ENCODE data around the gene SYNGR2.
A peak's percentile ranks its signal among the peaks of the same experiment; 100 is the strongest.

Gene SYNGR2, protein sequence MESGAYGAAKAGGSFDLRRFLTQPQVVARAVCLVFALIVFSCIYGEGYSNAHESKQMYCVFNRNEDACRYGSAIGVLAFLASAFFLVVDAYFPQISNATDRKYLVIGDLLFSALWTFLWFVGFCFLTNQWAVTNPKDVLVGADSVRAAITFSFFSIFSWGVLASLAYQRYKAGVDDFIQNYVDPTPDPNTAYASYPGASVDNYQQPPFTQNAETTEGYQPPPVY

GRCh38 chr17:78168242-78168902, at the start of gene SYNGR2:
SYNGR2 (plus strand) TSS chr17:78168581; CDS start chr17:78168617, 36 bp downstream.
- peak; percentile 91 for DNase-seq

DNA sequence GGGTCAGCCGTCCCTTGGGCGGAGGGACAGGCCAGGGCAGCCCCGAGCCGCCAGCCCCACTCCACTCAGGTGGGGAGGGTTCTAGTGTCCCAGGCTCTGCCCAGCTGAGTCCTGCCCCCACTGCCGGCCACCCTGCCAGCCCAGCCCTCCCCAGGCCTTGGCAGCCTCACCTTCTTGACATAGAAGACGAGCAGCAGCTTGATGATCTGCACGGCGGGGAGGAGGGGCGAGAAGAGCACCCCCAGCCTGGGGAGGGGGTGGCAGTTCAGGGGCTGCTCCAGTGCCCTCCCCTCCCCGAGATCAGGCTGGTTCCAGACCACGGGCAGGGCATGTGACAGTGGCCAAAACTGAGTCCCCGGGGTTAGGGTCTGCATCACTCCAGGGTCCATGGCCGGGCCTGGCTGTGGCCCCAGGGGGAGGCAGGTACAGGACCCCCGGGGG, 49.6 kb upstream of the SYNGR2 start:
- no peak for DNase-seq

GRCh38 chr17:78120537-78120936, 47.8 kb upstream of the SYNGR2 start:
- no peak for DNase-seq

- no peak for DNase-seq
These were observed 47.2 kb upstream of the SYNGR2 start for GRCh38 chr17:78120971-78121800.

GRCh38 chr17:78121801-78122215, 46.6 kb upstream of the SYNGR2 start:
- no peak for DNase-seq

GRCh38 chr17:78122216-78122930, 46.0 kb upstream of the SYNGR2 start:
- DNase-seq, result no peak

DNA sequence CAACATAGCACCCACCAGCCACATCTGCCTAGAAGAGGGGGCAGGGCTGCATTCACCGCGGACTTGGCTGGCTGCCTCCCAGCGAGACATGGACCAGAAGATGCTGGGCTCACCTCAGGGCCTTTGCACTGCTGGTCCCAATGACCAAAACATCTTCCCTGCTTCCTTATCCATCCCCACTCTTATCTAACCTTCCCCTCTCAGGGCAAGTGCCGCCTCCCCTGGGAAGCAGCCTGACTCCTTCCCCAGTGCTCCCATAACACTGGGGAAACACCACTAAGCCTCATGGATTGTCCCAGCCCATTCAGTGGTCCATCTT, 45.5 kb upstream of the SYNGR2 start:
- no peak for DNase-seq

DNA sequence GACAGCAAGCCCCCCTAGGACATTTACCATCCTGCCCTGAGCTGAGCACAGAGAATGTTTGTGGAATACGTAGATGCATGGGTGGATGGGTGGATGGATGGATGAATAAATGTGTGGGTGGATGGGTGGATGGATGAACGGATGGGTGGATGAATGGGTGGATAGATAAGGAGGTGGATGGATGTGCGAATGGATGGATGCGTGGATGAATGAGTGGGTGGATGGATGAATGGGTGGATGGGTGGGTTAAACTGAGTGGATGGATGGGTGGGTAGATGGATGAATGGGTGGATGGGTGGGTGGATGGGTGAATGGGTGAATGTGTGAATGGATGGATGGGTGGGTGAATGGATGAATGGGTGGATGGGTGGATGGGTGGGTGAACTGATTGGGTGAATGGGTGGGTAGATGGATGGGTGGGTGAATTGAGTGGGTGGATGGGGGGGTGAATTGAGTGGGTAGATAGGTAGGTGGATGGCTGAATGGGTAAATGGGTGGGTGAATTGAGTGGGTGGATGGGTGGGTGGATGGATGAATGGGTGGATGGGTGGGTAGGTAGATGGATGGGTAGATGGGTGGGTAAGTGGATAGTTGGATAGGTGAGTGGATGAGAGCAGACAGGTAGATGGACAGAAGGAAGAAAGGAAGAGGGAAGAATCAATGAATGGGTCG, 45.0 kb upstream of the SYNGR2 start:
- DNase-seq, result no peak

DNA sequence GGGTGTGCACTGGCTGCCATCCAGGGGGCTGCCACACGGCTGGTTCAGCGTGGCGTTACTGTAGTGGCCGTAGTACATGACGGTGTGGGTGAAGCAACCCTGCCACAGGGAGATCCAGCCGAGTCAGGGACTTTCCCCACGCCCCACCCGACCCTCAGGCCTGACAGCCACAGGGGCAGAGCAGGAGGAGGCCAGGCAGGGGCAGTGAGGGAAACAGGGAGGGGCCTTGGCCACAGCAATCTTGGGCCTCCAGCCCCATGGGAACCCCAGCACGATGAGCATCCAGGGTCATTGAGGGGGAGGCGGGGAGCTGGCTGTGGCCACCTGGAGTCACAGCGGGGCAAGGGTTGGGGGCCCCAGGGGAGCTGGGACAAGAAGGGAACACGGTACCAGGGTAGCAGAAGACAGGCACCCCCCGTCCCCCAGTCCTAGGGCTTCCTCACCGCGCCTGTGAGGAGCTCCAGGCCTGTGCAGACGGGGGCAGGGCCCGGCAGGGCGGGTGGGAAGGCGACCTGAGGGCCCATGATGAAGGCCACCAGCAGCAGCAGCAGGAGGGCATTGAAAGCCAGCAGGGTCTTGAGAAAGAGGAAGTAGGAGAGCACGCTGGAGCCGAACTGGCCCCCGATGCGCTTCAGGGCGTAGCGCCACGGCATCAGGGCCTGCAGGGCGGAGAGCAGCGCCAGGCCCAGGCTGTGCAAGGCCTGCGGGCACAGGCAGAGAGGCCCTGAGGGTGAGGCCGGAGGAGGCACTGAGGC, 44.1 kb upstream of the SYNGR2 start:
- DNase-seq, result no peak

DNA sequence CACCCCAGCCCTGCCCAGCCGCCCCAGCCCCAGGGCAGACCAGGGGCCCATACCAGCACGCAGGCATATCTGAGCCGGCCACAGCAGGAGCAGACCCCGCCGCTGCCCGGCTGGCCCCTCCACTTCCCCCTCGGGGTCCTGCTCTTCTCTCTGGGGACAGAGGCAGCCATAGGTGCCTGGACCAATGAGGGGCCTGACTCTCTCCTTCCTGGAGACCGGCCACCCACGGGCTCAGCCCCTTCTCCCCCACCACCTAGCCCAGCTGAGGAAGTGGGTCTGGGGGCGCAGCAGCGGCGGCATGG, 43.6 kb upstream of the SYNGR2 start:
- no peak for DNase-seq

- no peak for DNase-seq
These were observed 43.1 kb upstream of the SYNGR2 start for GRCh38 chr17:78125138-78125913.

DNA sequence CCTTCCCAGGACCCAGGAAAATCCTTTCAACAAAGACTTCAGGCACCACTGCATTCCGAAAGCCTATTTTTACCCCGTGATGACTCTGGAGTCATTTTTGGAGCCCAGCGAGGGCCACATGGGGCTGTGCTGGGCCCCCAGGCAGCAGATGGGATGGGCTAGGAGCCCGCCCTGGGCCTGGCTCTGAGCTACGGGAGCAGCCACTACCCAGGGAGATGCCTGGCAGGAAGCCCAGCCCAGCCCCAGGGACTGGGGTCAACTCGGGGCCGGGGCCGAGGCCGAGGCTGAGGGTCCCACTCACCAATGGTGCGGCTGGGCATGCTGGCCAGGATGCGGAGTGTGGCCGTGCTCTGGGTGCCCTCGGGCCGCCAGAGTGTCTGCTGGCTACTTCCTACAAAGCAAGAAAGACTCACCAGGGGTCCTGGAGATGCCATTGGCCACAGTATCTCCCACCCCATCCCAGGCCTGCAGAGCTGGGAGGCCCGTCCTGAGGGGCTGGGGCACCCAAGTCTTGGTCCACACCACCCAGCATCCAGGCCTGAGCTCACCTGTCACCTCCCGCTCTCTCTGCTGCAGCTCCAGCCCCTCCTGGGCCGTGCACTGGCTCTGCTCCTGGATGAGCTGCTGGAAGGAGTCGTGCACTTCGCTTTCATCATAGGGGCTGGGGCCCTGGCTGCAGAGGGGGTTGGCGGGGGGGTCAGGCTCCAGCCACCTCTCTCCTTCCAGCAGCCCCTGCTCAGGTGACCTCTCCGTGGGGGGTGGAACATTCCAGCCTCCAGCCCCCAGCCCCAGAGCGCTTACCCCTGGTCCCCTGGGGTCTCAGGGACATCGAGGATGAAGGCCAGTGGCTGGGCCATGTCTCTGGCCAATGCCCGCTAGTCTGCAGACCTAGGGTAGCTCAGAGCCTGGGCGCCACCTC, 42.1 kb upstream of the SYNGR2 start:
- no peak for DNase-seq

- no peak for DNase-seq
These were observed 41.5 kb upstream of the SYNGR2 start for GRCh38 chr17:78126895-78127238.

- no peak for DNase-seq
These were observed 41.0 kb upstream of the SYNGR2 start for GRCh38 chr17:78127239-78127887.

DNA sequence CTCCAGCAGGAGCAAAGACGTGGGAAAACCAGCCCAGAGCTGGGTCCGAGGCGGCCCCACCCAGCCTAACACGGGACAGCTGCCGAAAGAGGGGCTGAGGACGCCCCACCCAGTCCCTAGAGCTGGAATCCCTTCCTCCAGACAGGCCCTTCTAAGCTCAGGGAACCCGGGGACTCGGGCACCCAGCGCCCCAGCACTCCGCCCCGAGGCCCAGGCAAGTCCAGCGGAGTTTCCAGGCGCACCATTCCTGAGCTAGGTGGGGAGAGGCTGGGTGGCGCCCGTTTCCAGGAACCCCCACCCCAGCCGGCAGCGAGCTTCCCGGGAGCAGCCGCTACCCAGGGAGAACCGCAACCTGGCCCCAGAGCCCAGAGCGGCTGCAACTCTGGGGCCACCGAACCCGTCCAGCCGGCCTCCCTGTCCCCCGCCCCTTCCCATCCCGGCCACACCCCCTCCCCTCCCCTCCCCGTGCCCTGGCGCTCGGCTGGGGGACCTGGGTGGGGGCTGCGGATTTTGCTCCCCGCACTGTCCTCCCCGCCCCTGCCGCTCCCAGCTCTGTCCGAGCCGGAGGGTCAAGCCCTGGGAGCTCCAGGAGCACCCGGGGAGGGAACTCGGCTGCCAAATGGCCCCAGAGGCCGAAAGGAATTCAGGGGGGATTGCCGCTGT, 40.4 kb upstream of the SYNGR2 start:
- peak; percentile 39 for DNase-seq

DNA sequence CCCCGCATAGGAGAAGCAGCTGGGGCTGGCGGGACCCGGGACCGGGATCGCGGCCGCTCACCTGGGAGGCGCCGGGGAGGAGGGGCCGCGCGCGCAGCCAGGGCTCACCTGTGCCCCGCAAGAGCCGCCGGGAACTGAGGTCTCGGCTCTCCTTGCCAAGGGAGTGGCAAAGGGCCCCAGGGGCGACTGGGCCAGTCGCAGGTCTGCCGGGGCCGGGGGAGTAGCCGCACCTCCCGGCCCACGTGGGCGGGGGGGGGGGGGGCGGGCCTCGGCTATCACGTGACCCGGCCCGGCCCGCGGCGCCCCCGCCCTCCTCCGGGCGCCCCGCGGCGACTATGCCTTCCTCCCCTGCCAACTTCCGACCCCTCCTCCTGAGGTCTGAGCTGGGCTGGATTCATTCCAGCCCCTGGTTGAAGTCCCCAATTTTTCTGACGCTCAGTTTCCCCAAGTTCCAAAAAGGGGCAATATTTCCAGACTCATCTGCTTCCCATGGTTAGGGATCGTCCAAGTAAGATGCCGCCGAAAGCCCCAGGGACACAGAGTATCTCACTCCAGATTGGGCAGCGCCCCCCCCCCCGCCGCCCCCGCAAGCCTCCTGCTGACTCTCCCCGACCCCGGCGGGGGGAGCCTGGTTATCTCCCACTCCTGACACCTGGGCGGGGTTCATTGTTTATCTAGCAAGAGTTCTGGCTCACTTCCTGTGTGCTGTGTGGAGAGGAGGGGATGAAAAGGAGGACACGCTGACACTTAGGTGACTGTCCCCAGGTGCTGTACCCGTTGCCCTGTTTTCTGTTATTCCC, 39.6 kb upstream of the SYNGR2 start, which contains the start of gene TMC6:
Gene TMC6, minus strand, starts transcription at position 205 of the 800 bp plus-strand sequence. CDS start 1,923 bp downstream, outside the sequence.
- peak; percentile 79 for DNase-seq

GRCh38 chr17:78129351-78130089, 38.9 kb upstream of the SYNGR2 start:
- no peak for DNase-seq

DNA sequence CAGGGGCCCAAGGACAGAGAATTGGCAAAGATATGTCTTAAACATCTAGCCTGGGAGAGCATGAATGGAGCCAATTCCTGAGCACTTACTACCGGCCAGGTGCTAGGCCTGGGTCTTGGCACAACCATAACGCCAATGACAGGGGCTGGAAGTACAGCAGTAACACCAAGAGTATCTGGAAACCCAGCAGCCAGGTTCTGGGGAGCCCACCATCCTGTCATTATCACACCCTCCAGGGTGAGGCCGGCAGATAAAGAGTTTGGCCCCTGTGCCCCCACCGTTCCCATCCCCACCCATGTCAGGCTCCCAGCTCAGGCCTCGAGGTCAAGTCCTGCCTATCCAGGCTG, 38.3 kb upstream of the SYNGR2 start:
- DNase-seq, result no peak
